ENCODE data around the gene PRPF38B. TPM values are rescaled to one million over a fixed set of nuclear protein-coding genes. Genes with fewer than 3 reads are reported as not detected.
A peak's percentile ranks its signal among the peaks of the same experiment; 100 is the strongest.

Gene PRPF38B
- total RNA-seq, 1 donor from 2014 or later: 16.0 TPM

DNA sequence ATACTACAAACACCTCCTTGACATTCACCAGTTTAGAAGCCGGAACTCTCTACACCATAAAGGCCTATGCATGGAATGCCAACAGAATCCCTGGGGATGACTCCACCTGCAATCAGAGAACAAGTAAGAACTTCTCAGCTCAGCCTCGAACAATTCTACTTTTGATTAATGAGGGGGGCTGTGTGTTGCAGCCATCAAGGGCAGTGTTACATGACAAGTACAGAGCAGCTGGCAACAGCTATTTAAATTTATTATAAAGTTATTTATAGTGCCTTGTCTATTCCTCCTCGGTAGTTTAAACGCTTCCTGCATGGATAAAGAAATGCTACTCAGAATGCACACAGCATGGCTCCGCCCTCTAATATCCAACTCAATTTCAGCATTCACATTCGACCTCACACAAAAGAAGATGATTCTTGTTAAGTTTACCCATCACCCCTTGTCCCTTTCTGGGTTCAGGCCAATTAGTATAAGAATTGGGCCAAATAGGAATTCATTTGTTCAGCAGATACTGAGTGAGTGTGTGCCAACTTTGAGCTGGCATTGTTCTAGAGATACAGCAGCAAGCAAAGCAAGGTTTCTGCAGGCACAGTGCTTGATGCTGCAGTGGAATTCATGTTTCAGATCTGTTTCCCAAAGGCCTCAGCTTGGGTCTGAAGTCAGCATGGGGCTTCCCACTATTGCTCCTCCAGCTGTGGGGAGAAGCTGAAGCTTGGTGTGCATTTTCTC, 27.0 kb downstream of the PRPF38B start:
- ATAC-seq: no peak

DNA sequence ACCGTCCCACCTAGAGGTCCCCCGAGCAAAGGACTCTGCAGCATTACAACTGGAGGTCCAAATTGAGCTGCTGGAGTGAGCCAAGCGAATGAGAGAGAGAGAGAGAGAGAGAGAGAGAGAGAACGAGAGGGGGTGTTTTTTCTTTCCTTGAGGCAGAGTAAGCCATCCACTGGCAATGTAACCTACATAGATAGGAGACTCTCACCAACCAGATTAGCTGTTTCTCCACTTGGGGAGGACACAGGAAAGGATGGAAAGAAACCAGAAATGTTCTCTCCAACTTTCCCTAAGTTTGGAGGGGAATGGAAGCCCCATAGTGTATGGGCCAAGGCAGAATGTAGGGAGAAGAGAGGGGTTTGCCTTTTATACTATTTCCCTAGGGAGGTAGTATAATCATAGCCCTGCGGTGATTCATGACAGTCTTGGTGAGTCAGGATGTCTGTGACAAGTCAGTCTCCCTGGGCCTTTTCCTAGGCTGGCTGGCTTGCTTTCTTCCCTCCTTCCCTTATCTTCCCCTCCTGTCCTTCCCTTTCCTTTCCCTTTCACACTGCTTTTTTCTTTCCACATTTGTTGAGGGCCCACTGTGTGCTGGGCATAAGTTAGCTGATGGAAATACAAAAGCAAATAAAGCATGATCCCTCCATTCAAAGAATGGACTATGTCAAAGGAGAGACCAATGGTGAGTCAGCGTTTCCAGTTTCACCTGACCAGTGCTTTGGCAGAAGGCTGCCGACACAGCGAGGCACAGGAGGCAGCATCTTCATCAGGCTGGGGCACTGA, 27.7 kb downstream of the PRPF38B start:
- peak; percentile 87 for ATAC-seq

DNA sequence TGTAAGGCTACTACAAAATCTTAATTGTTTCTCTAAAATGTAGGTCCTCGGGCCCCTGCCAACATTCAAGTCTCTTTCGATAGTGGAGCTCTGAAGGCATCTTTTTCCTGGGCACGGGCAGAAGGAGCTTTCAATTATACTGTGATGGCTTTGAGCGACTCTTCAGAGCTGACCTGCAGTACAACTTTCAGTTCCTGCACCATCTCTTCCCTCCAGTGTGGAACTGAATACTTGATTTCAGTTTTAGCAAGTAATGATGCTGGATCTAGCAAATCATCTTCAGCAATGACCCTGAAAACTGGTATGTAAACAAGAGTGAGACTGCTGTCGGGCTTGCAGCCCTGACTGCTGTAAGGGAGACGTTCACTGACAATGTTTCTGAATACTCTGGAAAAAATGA, 30.2 kb downstream of the PRPF38B start:
- ATAC-seq: no peak

DNA sequence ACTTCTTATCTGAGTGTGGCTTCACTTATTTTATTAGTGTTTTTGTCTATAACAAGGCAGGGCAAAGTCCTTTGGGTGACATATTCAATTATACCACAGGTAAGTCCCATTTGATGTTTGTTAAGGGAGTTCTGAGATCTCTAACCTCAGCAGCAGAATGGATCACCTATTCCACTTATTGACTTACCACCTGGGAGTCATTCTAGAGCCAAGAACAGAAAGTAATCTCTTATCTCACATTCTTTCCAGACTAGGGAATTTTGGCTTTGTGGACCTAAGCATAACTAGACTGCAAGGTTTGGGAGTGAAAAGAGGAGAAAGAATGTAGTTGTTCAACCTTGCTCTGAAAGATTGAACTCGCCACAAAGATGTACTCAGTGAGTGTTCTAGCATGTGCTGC, 33.8 kb downstream of the PRPF38B start:
- no peak for ATAC-seq

DNA sequence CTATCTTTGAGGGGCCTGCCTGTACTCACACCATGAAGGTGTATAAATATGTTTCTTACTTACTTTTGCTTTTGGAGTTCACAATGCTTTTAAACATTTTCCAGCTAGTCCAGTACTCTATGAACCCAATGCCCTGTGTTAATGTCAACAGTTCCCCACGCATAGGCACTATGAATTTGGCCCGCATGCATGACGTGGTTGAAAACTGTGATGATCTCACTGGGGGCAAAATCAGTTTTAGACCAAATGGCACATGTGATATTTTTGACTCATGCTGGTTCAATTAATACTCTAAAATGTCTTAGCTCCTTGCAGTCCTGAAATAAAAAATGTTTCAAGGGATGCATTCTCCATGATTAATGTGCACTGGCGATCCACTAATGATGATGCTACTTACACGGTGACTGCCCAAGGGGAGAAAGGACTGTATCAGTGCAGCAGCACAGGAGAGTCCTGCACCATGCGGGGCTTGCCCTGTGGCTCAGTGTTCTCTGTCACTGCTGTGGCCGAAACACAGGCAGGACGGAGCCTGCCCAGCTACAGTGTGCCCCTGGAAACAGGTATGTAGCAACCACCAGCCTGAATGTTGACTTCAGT, 36.3 kb downstream of the PRPF38B start:
- no peak for ATAC-seq

DNA sequence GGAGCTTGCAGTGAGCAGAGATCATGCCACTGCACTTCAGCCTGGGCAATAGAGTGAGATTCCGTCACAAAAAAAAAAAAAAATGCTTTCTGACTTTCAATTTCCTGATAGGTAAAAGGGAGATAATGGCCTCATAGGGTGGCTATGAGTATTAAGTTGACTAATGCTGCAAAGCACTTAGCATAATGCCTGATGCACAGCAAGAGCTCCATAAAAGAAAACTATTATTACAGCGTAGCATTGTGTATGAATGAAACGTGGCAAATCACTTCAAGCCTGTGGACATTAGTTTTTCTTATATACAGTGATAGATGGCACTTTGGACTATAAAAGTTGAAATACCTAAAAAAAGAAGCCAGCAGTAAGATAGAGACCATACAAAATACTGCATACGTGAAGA, 37.4 kb downstream of the PRPF38B start:
- ATAC-seq: no peak

DNA sequence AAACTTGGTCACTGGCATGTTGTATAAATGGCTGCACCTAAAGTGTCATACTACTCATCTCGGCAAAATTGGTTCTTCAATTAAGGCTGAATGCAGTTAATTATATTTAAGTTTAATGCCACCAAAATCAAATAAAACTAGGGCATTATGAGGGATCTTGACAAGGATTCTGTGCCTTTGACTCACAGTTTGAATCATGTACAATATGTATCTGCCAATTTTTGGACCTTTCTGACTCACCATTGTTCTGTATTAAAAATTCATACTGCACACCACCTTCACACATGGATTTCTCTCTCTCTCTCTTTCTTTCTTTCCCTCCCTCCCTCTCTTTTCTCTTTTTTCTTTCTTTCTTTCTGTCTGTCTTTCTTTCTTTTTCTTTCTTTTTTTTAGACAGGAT, 40.3 kb downstream of the PRPF38B start:
- ATAC-seq: no peak

DNA sequence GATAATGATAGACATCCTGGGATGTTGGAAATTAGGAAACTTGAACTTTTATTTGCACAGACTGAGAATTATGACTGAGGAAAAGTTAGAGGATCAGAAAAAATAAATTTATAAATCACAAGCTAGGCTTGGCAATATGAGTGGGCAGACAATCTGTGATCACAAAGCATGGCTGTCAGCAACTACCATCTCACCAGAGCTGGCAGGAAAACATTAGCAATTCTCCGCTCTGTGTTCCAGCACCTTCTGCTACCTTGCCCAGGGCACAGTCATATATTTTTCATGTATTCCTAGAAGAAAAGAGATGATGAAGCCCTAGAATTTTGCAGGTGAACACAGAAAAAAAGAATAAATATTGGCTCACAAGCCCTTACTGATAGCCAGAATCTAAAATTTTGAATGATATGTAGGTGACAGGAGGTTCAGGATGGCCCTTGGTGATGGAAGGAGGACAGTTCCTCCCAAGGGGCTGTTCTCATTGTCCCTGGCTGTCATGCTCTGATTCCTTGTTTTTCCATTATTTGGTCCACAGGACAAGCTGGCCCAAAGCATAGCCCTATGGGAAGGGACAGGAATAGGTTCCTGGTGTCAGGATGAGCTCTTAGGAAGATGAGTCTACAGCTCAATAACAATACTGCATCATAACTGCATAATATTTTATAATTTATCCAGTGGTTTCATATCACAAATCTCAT, 42.2 kb downstream of the PRPF38B start:
- ATAC-seq: no peak

DNA sequence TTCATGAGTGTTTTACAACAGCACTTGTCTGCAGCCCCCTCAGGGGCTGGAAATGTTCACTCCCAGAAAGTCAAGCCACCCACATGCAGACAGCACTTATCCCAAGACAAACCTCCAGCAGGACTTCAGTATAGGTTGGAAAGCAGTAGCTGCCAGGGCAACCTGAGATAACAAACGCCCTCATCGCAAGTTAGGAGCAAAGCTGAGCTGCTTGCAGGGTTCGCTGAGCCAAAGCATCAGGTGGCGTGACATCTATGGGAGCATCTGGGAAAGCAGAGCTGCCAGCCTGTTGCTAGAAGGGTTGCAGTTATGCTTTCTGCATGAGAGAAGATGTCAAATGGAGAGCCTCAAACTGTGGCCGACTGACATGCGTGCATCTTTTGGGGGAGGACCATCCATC, 50.1 kb downstream of the PRPF38B start:
- ATAC-seq: no peak

DNA sequence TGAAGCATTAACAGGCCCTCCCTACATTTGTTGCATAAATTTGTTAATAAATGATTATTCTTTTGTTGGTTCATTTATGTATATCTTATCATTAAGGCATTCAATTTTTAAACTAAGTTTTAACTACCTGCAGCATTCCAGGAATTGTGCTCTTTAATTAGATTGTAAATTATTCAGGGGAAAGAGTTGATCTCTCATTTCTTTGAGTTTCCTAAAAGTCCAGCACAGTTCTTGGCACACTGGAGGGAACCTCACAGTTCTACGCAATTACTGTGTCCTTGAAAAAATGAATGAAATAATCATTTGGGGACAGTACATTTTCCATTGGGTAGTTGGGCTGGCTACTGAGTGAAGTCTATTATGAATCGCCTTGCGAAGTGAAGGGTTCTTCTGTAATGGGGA, 53.9 kb downstream of the PRPF38B start:
- ATAC-seq: no peak

DNA sequence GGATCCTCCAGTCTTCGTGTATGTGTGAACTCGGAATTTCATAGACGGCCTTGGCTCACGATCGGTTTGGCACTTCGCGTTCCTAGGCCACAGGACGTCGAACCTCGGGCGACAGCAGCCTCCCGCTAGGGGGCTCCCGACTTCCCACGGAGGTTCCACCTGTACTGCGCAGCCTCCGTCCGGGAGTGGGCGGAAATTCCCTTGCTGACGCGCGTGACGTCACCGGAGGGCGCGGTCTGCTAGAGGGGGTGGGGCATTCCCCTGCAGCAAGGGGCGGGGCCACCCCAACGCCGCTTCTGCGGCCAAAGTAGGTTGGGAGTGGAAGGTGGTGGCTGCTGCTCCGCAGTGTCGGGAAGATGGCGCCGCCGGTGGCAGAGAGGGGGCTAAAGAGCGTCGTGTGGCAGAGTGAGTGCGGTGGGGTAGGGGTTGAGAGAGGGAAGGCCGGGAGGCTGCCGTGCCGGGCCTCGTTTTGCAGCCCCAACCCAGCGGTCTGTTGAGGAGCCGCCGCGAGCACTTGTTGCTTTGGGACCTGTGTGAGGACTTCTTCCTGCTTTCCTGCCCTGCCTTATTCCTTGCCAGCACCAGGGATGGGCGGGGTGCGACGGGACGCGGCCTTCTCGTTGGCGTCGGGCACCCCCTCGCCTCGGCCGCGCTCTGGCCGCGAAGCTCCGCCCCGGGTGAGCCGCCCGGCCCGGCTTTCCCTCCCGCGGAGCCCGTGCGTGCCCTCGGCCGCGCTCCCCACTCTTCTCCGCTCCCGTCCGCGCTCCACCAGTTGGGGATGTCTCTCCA, 54.5 kb downstream of the PRPF38B start, which contains the start of gene STXBP3:
STXBP3 (plus strand) TSS at position 293 of the 789 bp plus-strand sequence; CDS start at position 357, 64 bp downstream.
- peak; percentile 97 for ATAC-seq

DNA sequence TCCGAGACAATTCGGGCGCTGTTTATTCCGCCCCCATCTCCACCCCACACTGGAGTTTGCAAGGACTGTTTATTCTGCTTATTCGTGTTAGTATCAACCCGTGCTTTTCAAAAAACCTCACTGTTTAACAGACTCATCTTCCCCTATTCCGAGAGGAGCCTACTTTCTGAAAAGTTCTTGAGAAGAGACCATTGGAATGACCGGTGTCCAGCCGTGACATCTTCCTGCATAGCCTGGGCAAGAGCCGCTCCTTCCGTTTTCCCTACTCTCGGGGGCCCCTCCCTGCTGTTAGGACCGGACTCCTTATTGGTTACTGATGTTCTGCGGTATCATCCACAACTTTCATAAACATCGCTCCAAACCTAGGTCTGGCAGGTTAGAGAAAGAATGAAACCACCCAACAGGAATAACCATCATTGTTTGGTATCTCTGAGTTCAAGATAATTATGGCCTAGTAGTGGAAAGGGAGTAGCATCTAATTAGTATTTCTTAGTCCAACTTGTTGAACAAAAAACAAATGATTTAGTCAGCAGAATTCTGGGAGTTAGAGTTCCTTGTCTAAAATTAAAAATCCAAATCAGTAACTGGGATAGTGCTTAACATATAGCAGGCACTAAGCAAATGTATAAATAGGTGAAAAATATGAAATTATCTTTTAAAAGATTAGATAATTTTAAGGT, 55.2 kb downstream of the PRPF38B start:
- ATAC-seq: peak; percentile 64

DNA sequence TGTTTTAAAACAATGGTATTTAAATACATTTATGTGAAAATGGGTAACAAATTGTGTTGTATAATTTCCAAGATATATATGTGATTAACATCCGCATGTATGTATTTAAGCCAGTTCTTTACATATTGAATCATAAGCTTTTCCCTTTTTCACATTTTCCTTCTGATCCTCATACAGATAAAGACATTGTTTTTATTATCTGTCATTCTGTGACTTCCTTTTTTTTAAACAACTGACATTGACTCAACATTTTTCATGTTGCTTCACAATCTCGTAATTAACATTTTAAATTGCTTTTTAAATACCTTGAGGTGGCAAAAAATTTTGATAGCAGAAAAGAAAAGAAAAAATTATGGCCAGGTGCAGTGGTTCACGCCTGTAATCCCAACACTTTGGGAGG, 55.8 kb downstream of the PRPF38B start:
- no peak for ATAC-seq

DNA sequence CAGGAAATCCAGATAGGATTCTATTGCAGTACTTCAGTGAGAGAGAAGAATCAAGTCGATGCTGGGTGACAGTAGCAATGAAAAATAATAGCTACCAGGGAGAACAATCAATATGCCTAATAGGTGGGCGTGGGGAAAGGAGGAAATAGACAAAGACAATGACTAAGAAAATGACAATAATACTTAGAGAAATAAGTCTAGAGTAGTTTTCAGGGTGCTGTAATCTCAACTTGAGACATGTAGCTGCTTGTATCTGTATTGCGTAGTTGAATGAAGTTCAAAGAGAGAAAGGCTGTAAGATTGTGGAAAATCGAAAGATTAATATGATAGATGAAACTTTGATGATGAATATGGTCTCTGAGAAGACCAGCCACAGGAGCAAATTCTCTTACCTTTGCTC, 57.0 kb downstream of the PRPF38B start:
- ATAC-seq: no peak

DNA sequence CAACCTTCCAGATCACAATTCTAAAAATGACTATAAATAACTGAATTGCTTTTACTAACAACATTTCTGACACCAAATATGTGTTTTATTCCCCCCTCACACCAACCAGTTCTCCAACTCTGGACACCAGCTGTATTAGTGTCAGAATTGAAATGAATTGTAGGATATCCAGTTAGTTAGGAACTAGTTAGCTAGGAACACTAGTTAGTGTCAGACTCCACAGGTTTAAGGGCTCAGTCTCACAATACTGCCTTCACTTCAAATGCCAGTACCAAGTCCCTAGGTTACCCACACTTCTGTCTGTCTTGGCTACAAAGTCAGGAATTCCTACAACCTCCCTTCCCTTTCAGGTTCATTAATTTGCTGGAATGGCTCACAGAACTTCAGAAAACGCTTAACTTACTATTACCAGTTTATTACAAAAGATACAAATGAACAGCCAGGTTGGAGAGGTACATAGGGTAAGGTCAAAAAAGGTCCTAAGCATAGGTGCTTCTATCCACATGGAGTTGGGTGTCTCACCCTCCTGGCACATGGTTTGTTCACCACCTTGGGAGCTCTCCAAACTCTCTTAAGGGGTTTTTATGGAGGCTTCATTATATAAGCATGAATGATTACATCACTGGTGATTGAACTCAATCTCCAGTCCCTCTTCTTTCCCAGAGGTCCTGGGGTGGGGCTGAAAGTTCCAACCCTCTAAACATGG, 58.5 kb downstream of the PRPF38B start:
- no peak for ATAC-seq

Other genes with a start within 250 kb of the PRPF38B start
- not detected for gene NBPF6, start 242.0 kb upstream of the PRPF38B start, total RNA-seq
- gene EEIG2, start 132.2 kb upstream of the PRPF38B start, total RNA-seq: 3.4 TPM
- gene HENMT1, start 31.2 kb upstream of the PRPF38B start, total RNA-seq: 2.2 TPM
- not detected for gene FNDC7, start 20.6 kb downstream of the PRPF38B start, total RNA-seq
- 25.5 TPM for gene STXBP3, start 54.4 kb downstream of the PRPF38B start, total RNA-seq
- 1.00 TPM for gene AKNAD1, start 164.8 kb downstream of the PRPF38B start, total RNA-seq
- 54.5 TPM for gene GPSM2, start 184.7 kb downstream of the PRPF38B start, total RNA-seq

Measured in esophagus mucosa (tissue), 1 donor.